ENCODE data around the gene TNMD. TPM values are rescaled to one million over a fixed set of nuclear protein-coding genes. Genes with fewer than 3 reads are reported as not detected.
A peak's percentile ranks its signal among the peaks of the same experiment; 100 is the strongest.

The TNMD gene
- total RNA-seq, 1 experiment from 2014 or later, result not detected

DNA sequence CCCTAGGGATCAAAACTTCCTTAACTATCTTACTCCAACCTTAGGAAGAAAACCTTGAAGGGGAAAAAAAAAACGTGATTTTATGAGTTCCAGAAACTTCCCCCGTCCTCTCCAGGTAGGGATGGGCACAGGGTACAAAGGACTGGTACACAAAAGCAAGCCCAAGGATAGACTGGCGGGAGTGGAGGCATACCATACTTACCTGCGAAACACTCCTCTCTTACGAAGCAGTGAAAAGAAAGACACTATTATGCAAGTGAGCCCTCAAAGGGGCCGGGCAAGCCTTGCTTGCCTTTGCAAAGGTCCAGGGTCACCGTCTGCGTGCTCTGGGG, 51.2 kb downstream of the TNMD start:
- Mint-ChIP-seq H3K4me1 (ENCODE audit: low read depth, unreplicated experiment) (peaks cover 16% of the 10 kb centered on the region), H3K36me3 (ENCODE audit: insufficient read depth, unreplicated experiment) (peaks cover 21% of the 10 kb centered on the region), H3K27ac (ENCODE audit: unreplicated experiment) (peak overlapping the region; percentile 93), H3K4me3 (ENCODE audit: unreplicated experiment) (peak overlapping the region; percentile 78), H3K27me3 (ENCODE audit: insufficient read depth, unreplicated experiment) (no peaks in the 10 kb centered on the region), H3K9me3 (ENCODE audit: unreplicated experiment) (no peaks in the 10 kb centered on the region)
- no peak for DNase-seq
- intact Hi-C loops (cut with micrococcal nuclease; ENCODE audit: unreplicated experiment), result loop anchor here (1.0 kb wide), 3 partner anchors 13 to 21 kb away; no protein-coding TSS in a partner anchor
- Histone ChIP-seq H3K4me3 (ENCODE audit: low read depth, low read length) (peak overlapping the region; percentile 81), H3K27me3 (replicated peaks; ENCODE audit: control insufficient read depth, insufficient read depth, low read length) (no peaks in the 10 kb centered on the region), H3K36me3 (ENCODE audit: control insufficient read depth, insufficient read depth, low read length) (no peaks in the 10 kb centered on the region), H3K9me3 (no peaks in the 10 kb centered on the region), H3K4me1 (peaks cover 5% of the 10 kb centered on the region)
- no TSS peak for BruUV-seq (replicated peaks)
- ChIA-PET CTCF (interaction anchor here (0.7 to 2.4 kb wide), 3 partner anchors 13 to 189 kb away, joined by 3 to 14 read pairs (median 9); no protein-coding TSS in a partner anchor), POLR2A (interaction anchor here (0.7 to 2.1 kb wide), 3 partner anchors 9 to 21 kb away, joined by 3 to 13 read pairs (median 12); no protein-coding TSS in a partner anchor)
- TF ChIP-seq, protein P1, sequence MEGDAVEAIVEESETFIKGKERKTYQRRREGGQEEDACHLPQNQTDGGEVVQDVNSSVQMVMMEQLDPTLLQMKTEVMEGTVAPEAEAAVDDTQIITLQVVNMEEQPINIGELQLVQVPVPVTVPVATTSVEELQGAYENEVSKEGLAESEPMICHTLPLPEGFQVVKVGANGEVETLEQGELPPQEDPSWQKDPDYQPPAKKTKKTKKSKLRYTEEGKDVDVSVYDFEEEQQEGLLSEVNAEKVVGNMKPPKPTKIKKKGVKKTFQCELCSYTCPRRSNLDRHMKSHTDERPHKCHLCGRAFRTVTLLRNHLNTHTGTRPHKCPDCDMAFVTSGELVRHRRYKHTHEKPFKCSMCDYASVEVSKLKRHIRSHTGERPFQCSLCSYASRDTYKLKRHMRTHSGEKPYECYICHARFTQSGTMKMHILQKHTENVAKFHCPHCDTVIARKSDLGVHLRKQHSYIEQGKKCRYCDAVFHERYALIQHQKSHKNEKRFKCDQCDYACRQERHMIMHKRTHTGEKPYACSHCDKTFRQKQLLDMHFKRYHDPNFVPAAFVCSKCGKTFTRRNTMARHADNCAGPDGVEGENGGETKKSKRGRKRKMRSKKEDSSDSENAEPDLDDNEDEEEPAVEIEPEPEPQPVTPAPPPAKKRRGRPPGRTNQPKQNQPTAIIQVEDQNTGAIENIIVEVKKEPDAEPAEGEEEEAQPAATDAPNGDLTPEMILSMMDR (IDR thresholded peaks at IDR 0.05; ENCODE audit: insufficient read depth in 1 of 2, low read depth in 1 of 2, low read length in 1 of 2, severe bottlenecking in 1 of 2, unreplicated experiment in 1 of 2), result no peak

DNA sequence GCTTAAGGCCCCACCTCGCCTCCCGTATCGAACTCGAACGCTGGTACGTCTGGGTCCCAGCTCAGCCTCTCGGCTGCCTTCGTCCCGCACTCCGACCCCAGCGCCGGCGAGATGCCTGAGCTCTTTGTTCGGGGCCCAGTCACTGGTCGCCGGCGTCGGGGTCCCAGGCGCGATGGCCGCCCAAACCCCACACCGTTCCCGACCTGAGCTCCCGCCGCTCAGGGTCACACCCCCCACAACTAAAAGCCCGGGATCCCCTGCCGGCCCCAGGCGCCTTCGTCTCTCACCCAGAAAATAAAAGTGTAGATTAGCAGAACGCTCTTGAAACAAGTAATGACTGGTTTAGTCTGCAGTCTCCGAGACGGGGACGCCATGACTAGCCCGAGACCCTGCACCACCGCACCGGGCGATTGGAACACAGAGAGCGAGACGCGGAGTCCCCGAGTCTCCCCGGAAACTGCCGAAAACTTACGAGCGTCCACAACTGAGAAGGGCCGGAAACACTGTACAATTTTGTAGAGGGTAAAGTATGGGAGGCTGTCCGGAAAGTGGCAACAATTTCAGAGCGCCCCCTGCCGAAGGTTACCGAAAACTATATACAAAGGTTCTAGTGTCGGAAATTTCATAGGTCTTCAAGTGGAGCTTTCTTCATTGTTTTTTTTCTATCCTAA, 51.7 kb downstream of the TNMD start, which contains the start of gene TSPAN6:
Gene TSPAN6 (minus strand): TSS at position 486 of the 671 bp plus-strand sequence. CDS start 112 bp downstream, at position 374.
- no peaks in the 10 kb centered on the region for H3K9me3 Mint-ChIP-seq (ENCODE audit: unreplicated experiment)
- Histone ChIP-seq H3K9me3 (no peaks in the 10 kb centered on the region), H3K27me3 (replicated peaks; ENCODE audit: control insufficient read depth, insufficient read depth, low read length) (no peaks in the 10 kb centered on the region), H3K4me3 (ENCODE audit: low read depth, low read length) (peak within 1 kb of the TSS; percentile 81), H3K4me1 (peaks cover 5% of the 10 kb centered on the region), H3K36me3 (ENCODE audit: control insufficient read depth, insufficient read depth, low read length) (no peaks in the 10 kb centered on the region)
- TF ChIP-seq, protein P1 (IDR thresholded peaks at IDR 0.05; ENCODE audit: insufficient read depth in 1 of 2, low read depth in 1 of 2, low read length in 1 of 2, severe bottlenecking in 1 of 2, unreplicated experiment in 1 of 2), result peak in 1 of 2 experiments; percentile 53
- peaks cover 21% of the 10 kb centered on the region for H3K36me3 Mint-ChIP-seq (ENCODE audit: insufficient read depth, unreplicated experiment)
- peak; percentile 89 for DNase-seq
- ChIA-PET CTCF (interaction anchor here (0.6 to 2.4 kb wide), 9 partner anchors 13 to 189 kb away, joined by 3 to 14 read pairs (median 5); no protein-coding TSS in a partner anchor), POLR2A (interaction anchor here (0.7 to 2.1 kb wide), 4 partner anchors 8 to 21 kb away, joined by 3 to 13 read pairs (median 8); no protein-coding TSS in a partner anchor)
- peak within 1 kb of the TSS; percentile 93 for H3K27ac Mint-ChIP-seq (ENCODE audit: unreplicated experiment)
- intact Hi-C loops (cut with micrococcal nuclease; ENCODE audit: unreplicated experiment), result loop anchor here (1.0 kb wide), 3 partner anchors 13 to 21 kb away; no protein-coding TSS in a partner anchor
- peaks cover 19% of the 10 kb centered on the region for H3K4me1 Mint-ChIP-seq (ENCODE audit: low read depth, unreplicated experiment)
- peak within 1 kb of the TSS; percentile 78 for H3K4me3 Mint-ChIP-seq (ENCODE audit: unreplicated experiment)
- TSS peak; percentile 53 for BruUV-seq (replicated peaks)
- H3K27me3 Mint-ChIP-seq (ENCODE audit: insufficient read depth, unreplicated experiment), result no peaks in the 10 kb centered on the region

DNA sequence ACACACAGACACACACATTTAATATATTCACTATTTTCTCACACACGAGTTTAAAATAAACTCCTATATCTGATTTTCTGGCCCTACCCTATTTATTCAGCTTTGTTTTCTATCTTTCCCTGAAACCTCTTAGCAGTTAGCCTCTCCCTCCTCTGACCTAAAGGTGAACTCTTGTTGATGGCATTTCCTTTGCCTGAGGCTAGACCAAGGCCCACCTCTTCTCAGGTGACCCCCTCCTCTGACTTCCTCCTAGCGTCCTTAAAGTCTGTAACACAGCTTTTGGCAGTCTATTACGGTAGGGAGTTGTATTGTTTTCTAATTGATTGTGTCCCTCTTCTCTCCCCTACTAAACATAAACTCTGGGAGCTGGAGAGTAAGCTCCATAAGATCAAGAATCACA, 57.6 kb downstream of the TNMD start:
- Mint-ChIP-seq H3K4me1 (ENCODE audit: low read depth, unreplicated experiment) (peaks cover 30% of the 10 kb centered on the region), H3K9me3 (ENCODE audit: unreplicated experiment) (no peaks in the 10 kb centered on the region), H3K36me3 (ENCODE audit: insufficient read depth, unreplicated experiment) (peaks cover 6% of the 10 kb centered on the region), H3K27ac (ENCODE audit: unreplicated experiment) (no peak overlapping the region), H3K27me3 (ENCODE audit: insufficient read depth, unreplicated experiment) (no peaks in the 10 kb centered on the region), H3K4me3 (ENCODE audit: unreplicated experiment) (no peak overlapping the region)
- H3K4me3 ChIP-seq (ENCODE audit: low read depth, low read length), result no peak overlapping the region
- intact Hi-C loops (cut with micrococcal nuclease; ENCODE audit: unreplicated experiment), result no loop called here
- BruUV-seq (replicated peaks), result no TSS peak
- no peaks in the 10 kb centered on the region for H3K9me3 ChIP-seq
- H3K4me1 ChIP-seq, result peaks cover 27% of the 10 kb centered on the region
- no peak for DNase-seq
- POLR2A ChIA-PET, result no interaction called here
- no peaks in the 10 kb centered on the region for H3K27me3 ChIP-seq (replicated peaks; ENCODE audit: control insufficient read depth, insufficient read depth, low read length)
- CTCF ChIA-PET, result no interaction called here
- no peaks in the 10 kb centered on the region for H3K36me3 ChIP-seq (ENCODE audit: control insufficient read depth, insufficient read depth, low read length)
- TF ChIP-seq, protein P1 (IDR thresholded peaks at IDR 0.05; ENCODE audit: insufficient read depth in 1 of 2, low read depth in 1 of 2, low read length in 1 of 2, severe bottlenecking in 1 of 2, unreplicated experiment in 1 of 2), result no peak
